Stimulated activated CD4-positive, alpha-beta T cell treated with anti-CD3 and anti-CD28 coated beads, TNF-alpha, amount 100 ng/mL, for 4 hours (primary cell): Measurements from ENCODE around the gene BBS12.
"Not testable (repeated sequence)": the region's sequence is repeated elsewhere in the genome, so short reads cannot be mapped to it uniquely, and the experiment has no call there.

Experiments used
- DNase-seq, 3 experiments: peaks; one replicate each; pipeline ENCODE4 v3.0.0-alpha.2; 2020; ENCODE audit warnings: low read depth in 3 of 3

BBS12 gene

DNA sequence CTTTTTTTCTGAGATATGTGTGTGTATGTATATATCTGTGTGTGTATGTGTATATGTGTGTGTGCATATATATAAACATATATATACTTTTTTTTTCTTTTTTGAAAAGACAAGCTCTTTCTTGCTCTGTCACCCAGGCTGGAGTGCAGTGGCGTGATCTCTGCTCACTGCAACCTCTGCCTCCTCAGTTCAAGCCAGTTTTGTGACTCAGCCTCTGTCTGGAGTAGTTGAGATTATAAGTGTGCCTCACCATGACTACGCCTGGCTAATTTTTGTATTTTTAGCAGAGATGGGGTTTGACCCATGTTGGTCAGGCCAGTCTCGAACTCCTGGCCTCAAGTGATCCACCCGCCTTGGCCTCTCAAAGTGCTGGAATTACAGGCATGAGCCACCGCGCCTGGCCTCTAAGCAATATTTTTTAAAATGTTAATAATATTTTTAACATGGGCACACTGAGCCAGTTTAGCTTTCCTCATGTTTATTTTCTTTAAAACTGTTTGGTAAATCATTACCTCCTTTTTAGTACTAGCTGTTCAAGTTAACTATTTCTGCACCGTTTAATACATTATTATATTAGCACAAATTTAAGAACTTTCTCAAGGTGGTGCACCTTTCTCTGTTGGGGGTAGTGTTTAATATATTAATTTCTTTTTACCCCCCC lies 33.3 kb downstream of the BBS12 start:
- DNase-seq, result no peak

DNA sequence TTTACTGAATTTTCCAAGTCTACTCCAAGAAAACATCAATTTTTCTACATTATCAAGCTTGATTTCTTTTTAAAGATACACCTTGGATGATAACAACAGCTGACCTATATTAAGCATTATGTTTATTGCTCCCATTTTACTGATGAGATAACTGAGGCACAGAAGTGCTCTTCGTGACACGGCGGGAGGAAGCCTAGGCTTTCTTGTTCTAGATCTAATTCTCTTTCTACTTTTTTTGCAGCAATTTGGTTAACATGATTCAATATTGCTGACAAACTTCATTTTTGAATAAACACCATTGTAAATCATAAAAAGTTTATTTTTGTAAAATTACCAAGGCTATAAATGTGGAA lies 33.8 kb downstream of the BBS12 start:
- DNase-seq, result no peak

- DNase-seq, result no peak
These were observed 34.4 kb downstream of the BBS12 start for GRCh38 chr4:122766950-122767349.

DNA sequence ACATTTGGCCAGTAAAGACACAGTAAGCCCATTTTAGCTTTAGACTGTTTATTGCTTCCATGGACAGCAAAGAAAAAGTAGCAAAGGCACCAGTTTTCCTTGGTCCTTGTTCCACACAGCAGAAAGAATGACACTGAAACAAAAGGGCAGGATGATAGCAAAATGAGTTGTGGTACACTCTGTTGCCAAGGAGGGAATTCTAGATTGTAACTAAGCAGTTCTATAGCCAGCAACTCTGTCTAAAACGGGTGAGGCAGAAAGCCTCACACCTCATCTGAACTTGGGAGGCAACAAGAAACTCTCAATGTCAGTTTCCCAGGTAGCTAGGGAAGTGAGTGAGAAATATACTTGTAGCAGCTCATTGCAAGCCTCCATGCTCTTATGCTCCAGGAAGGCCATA lies 39.2 kb downstream of the BBS12 start:
- DNase-seq, result no peak

- no peak for DNase-seq
These were observed 39.8 kb downstream of the BBS12 start for GRCh38 chr4:122772311-122772710.

DNA sequence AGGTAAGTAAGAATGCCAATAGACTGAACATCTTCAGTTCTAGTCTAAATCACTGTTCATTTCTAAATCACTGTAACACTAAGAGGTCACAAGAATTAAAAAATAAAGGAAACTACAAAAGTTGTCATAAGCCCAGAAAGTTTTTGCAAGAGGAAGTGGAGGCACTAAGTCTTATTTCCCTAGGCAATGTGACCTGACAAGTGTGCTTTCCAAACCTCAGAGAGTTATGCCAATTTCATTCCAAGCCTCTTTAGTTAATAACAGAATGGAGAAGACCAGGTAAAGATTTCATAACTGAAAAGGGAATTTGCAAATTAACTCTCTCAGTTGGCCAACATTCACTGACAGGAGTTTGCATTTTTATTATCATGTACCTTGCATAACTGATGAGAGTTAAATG lies 40.5 kb downstream of the BBS12 start:
- DNase-seq, result no peak

- DNase-seq, result no peak
These were observed 42.5 kb downstream of the BBS12 start for GRCh38 chr4:122775039-122775438.

DNA sequence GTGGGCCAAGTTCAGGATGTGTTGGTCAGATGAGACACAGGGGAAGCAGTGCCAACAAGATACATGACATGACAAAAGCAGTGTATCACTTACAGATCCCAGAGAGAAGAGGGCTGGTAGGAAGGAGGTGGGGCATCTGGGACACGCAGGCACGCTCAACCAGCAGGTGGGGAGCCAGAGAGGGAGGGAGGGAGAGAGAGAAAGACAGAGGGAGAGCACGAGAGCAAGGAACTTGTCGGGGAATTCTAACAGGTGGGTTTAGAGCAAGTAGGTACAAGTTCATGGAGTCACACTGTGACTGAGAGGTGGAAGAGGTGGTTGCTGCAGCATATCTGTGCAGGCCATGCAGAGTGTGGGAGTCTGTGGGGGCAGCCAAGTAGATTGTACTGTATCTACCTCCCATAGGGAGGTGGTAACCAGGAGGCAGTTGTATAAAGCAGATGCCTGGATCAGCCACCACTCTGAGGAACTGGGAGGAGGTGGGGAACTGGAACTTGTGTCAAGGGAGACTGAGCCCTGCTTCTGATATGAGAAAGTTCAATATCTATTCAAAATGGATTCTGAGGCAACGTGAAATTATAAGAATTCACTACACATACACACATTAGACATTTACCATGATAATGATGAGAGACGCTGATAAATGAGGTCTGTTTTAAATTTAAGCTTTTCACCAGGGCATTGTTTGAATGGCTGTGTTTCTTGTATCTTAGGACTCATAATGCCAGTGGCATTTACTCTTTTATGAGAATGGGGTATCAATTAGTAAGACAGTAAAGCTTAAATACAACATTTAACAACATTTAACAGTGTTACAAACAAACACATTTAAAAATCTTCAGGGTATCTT lies 43.7 kb downstream of the BBS12 start:
- no peak for DNase-seq

DNA sequence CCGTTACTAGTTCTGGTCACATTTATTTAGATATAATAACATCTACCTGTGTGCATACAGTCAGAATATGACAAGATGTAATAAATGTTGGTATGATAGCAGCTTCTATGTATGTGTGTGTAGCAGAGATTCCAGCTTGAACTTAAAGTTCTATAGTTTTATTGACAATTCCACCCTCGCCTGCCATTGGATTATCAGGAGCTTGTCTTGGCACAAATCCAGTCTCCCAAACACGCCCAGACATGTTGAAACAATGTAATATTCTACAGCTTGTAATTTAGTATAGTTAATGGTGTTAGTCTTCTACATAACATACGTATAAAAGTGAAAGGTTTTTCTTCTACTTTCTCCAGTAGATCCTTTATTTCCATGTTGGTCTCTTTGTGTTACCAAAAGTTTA lies 44.4 kb downstream of the BBS12 start:
- no peak for DNase-seq

- DNase-seq, result no peak
These were observed 45.6 kb downstream of the BBS12 start for GRCh38 chr4:122777846-122778673.

GRCh38 chr4:122781486-122781885 lies 49.0 kb downstream of the BBS12 start:
- no peak for DNase-seq

DNA sequence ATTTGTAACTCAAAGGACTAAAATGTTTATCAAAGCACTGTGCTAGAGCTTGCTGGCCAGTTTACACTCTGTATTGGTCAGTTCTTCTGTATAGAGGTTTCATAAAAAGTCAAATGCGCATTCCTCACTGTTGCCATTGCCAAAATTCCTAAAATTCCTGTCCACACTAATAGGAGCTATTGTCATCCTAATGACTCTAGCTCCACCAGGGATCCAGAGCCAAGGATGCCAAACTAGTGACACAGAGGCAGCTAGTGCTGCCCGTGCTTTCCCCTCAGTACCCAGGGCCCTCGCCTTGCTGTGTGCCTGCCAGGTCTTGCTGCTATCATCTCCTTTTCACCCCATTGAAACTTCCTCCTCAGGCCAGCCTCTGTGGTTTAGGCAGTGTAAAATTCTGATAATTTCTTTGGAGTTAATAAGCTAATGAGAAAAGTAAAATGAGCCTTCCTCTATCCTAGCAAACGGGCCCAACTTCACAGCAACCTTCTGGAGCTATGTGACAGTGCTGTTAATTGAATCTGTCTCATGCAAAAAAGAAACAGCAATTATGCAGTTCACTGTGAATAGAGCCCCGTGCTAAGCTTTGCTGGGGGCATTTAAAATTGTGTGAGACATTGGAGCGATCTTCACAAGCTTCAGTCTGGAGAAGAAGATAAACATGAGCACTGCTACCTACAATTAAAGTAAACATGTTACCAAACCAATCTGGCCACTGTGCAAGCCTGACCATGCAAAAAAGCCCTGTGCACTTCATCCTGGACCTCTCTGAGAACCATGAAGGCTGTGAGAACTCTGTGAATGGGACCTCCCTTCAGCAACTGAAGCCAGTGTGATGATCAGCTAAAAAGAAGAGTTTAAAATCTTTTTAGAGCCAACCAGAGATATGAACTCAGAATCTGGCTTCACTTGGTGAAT lies 51.1 kb downstream of the BBS12 start:
- no peak for DNase-seq

- no peak for DNase-seq
These were observed 51.8 kb downstream of the BBS12 start for GRCh38 chr4:122784261-122784660.

- DNase-seq, result no peak
These were observed 52.6 kb downstream of the BBS12 start for GRCh38 chr4:122785099-122785498.

GRCh38 chr4:122786296-122786695 lies 53.8 kb downstream of the BBS12 start:
- DNase-seq, result not testable (repeated sequence)

DNA sequence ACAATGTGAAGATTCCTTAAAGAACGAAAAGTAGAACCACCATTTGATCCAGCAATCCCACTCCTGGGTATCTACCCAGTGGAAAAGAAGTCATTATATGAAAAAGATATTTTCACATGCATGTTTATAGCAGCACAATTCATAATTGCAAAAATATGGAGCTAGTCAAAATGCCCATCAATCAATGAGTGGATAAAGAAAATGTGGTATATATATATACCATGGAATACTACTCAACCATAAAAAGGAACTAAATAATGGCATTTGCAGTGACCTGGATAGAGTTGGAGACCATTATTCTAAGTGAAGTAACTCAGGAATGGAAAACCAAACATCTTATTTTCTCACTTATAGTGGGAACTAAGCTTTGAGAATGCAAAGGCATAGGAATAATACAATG lies 54.4 kb downstream of the BBS12 start:
- not testable (repeated sequence) for DNase-seq

DNA sequence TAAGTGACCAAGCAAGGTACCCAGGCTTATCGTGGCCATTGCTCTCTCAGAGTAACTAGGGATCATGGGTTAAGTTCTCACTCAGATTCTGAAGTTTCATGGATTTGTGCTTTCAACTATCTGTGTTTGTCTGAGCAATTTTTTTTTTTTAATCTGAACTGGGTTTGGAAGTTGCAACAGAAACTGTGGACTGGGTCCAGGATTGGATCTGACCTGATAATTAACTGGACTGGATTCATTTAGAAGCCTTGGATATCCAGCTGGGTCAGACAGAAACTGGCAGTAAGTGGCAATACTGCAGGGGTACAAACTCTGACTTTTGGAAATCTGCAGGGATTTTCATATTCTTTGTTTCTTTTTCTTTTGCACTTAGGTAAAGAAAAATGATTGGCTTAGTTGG lies 55.4 kb downstream of the BBS12 start:
- no peak for DNase-seq

DNA sequence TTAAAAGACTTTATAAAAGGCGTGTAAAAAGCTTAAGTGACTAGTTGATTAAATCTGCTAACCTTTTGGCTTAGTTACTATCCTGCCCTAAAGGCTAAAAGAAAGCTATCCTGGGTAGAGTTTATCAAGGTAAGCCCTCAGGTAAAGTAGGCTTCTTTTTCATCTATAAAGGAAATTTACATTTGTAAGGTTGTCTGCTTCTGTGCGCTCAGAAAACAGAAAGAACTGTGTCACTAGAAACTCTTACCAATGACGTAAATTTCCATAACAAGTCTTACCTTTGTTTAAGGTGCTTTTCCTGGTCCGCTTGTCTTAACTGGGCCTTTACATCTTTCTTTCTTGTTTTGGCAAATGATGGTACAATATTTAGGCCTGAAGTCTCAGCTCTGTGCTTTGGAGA lies 56.4 kb downstream of the BBS12 start:
- DNase-seq, result no peak

DNA sequence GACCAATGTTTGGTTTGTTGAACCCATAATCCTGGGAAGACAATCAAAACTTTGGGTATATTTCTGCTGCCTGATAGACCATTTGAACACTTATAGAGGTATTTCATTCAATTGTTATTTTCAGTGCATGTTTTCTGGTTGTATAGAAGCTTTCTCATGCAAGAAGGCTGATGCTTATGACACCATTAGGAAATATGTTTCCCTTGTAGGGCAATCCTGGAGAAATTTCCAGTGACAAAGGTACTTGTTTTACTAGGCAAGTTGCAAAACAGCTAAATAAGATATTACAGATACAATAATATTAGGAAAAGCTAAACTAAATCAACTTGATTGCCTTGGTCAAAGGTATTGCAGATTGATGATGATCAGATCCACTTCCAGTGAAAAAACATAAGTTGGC lies 61.3 kb downstream of the BBS12 start:
- DNase-seq, result no peak
